GM19468 (cell line): ENCODE results near the gene NAB1.
A peak's percentile ranks its signal among the peaks of the same experiment; 100 is the strongest.

Experiments
- ATAC-seq: cut with Tn5 transposase; IDR thresholded peaks from one replicate; pipeline ENCODE4 v1.9.1; 2021; ENCODE audit warnings: mild to moderate bottlenecking, moderate library complexity, moderate number of reproducible peaks; ENCODE audit not compliant: unreplicated experiment; ENCODE audit errors: extremely low read depth

The NAB1 gene

GRCh38 chr2:190666895-190667294, 18.0 kb downstream of the NAB1 start:
- ATAC-seq = no peak

- ATAC-seq = no peak
Observed at GRCh38 chr2:190668892-190669291, 20.0 kb downstream of the NAB1 start.

- ATAC-seq = no peak
Observed at GRCh38 chr2:190670182-190670946, 21.5 kb downstream of the NAB1 start.

- ATAC-seq = peak; percentile 45
Observed at GRCh38 chr2:190674966-190675650, 26.2 kb downstream of the NAB1 start.

GRCh38 chr2:190677255-190677654, 28.4 kb downstream of the NAB1 start:
- no peak for ATAC-seq

GRCh38 chr2:190678444-190679162, 29.7 kb downstream of the NAB1 start:
- ATAC-seq = peak; percentile 58

- ATAC-seq = no peak
Observed at GRCh38 chr2:190679391-190679790, 30.5 kb downstream of the NAB1 start.

- ATAC-seq = peak; percentile 17
Observed at GRCh38 chr2:190679813-190680591, 31.1 kb downstream of the NAB1 start.

- ATAC-seq = no peak
Observed at GRCh38 chr2:190682168-190682567, 33.3 kb downstream of the NAB1 start.

GRCh38 chr2:190683802-190684201, 34.9 kb downstream of the NAB1 start:
- ATAC-seq = no peak

GRCh38 chr2:190684931-190685330, 36.0 kb downstream of the NAB1 start:
- no peak for ATAC-seq

GRCh38 chr2:190685333-190685732, 36.5 kb downstream of the NAB1 start:
- no peak for ATAC-seq

- no peak for ATAC-seq
Observed at GRCh38 chr2:190693533-190694232, 44.8 kb downstream of the NAB1 start.

- no peak for ATAC-seq
Observed at GRCh38 chr2:190694479-190694878, 45.6 kb downstream of the NAB1 start.

GRCh38 chr2:190695739-190696138, 46.9 kb downstream of the NAB1 start:
- no peak for ATAC-seq

- no peak for ATAC-seq
Observed at GRCh38 chr2:190696792-190697398, 48.0 kb downstream of the NAB1 start.

- no peak for ATAC-seq
Observed at GRCh38 chr2:190697421-190697820, 48.5 kb downstream of the NAB1 start.

- no peak for ATAC-seq
Observed at GRCh38 chr2:190698895-190699294, 50.0 kb downstream of the NAB1 start.

- no peak for ATAC-seq
Observed at GRCh38 chr2:190701586-190701985, 52.7 kb downstream of the NAB1 start.
